Measurements from ENCODE around the gene PUS10.

Gene PUS10

GRCh38 chr2:60979231-60979630 lies 38.8 kb downstream of the PUS10 start:
- no peak overlapping the region for H3K4me2 ChIP-seq (ENCODE audit: insufficient read depth, low read length)
- no peak overlapping the region for H2AFZ ChIP-seq (ENCODE audit: low read depth, low read length)
- H3K79me2 ChIP-seq (ENCODE audit: insufficient read depth, low read length) = no peaks in the 10 kb centered on the region
- no peak overlapping the region for H3K4me3 ChIP-seq (ENCODE audit: low read depth in 1 of 2, low read length in 2 of 2)
- no peaks in the 10 kb centered on the region for H3K9me3 ChIP-seq (ENCODE audit: insufficient read depth, low read length, severe bottlenecking)
- no peaks in the 10 kb centered on the region for H4K20me1 ChIP-seq (ENCODE audit: insufficient read depth, low read length)
- H3K36me3 ChIP-seq (ENCODE audit: insufficient read depth, low read length) = no peaks in the 10 kb centered on the region
- DNase-seq (no peak), ATAC-seq (ENCODE audit: insufficient read depth, low read depth) (no peak)
- H3K27ac ChIP-seq (ENCODE audit: low read length) = no peak overlapping the region
- no peak overlapping the region for H3K9ac ChIP-seq (ENCODE audit: low read depth, low read length)
- H3K4me1 ChIP-seq (ENCODE audit: insufficient read depth, low read length) = no peaks in the 10 kb centered on the region
- TF ChIP-seq, protein P1, sequence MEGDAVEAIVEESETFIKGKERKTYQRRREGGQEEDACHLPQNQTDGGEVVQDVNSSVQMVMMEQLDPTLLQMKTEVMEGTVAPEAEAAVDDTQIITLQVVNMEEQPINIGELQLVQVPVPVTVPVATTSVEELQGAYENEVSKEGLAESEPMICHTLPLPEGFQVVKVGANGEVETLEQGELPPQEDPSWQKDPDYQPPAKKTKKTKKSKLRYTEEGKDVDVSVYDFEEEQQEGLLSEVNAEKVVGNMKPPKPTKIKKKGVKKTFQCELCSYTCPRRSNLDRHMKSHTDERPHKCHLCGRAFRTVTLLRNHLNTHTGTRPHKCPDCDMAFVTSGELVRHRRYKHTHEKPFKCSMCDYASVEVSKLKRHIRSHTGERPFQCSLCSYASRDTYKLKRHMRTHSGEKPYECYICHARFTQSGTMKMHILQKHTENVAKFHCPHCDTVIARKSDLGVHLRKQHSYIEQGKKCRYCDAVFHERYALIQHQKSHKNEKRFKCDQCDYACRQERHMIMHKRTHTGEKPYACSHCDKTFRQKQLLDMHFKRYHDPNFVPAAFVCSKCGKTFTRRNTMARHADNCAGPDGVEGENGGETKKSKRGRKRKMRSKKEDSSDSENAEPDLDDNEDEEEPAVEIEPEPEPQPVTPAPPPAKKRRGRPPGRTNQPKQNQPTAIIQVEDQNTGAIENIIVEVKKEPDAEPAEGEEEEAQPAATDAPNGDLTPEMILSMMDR (IDR thresholded peaks at IDR 0.05; ENCODE audit: borderline replicate concordance, extremely low read depth, low read length, poor library complexity, severe bottlenecking) = no peak
- no peak for TF ChIP-seq EZH2 (IDR thresholded peaks at IDR 0.05; ENCODE audit: borderline replicate concordance, low read depth, low read length, severe bottlenecking)
- H3K27me3 ChIP-seq (ENCODE audit: insufficient read depth, low read length, poor library complexity) = no peaks in the 10 kb centered on the region

GRCh38 chr2:60977562-60977895 lies 40.5 kb downstream of the PUS10 start:
- no peaks in the 10 kb centered on the region for H3K4me1 ChIP-seq (ENCODE audit: insufficient read depth, low read length)

DNA sequence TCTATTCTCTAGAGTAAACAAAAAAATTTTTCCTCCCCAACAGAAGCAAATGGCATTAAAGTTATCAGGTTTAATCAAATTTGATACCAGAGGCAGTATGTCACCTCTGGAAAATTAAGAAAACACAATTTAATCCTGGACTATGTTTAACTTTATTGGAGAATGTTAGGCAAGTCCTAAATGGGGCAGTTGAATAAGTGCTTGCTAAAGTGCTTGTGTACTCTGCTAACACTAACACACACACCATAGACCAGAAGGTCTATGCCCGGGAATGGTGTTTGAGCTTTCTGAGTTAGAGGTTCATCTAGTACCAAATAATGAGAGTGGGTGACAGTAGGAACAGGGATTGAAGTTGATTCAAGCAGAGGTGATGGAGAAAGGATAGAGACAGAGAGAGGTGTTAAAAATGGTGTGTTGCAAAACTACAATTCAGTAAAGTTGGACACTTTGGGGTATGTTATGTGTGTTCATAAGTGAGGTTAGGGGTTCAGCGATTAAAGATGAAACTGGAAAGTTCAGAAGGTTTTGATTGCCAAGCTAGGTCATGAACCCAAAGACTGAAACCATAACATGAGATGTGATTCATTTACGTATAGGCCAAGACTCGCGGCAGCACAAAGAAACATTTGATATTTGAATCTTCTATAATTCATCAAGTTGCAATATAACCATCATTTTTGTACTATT lies 41.0 kb downstream of the PUS10 start:
- Histone ChIP-seq H4K20me1 (ENCODE audit: insufficient read depth, low read length) (no peaks in the 10 kb centered on the region), H3K4me1 (ENCODE audit: insufficient read depth, low read length) (no peaks in the 10 kb centered on the region), H3K4me2 (ENCODE audit: insufficient read depth, low read length) (no peak overlapping the region), H3K4me3 (ENCODE audit: low read depth in 1 of 2, low read length in 2 of 2) (no peak overlapping the region), H3K36me3 (ENCODE audit: insufficient read depth, low read length) (no peaks in the 10 kb centered on the region), H3K27me3 (ENCODE audit: insufficient read depth, low read length, poor library complexity) (no peaks in the 10 kb centered on the region), H3K9me3 (ENCODE audit: insufficient read depth, low read length, severe bottlenecking) (no peaks in the 10 kb centered on the region), H3K27ac (ENCODE audit: low read length) (no peak overlapping the region), H3K9ac (ENCODE audit: low read depth, low read length) (no peak overlapping the region), H3K79me2 (ENCODE audit: insufficient read depth, low read length) (no peaks in the 10 kb centered on the region), H2AFZ (ENCODE audit: low read depth, low read length) (no peak overlapping the region)
- no peak for ATAC-seq (ENCODE audit: insufficient read depth, low read depth)
- TF ChIP-seq, protein P1 (IDR thresholded peaks at IDR 0.05; ENCODE audit: borderline replicate concordance, extremely low read depth, low read length, poor library complexity, severe bottlenecking) = no peak
- TF ChIP-seq EZH2 (IDR thresholded peaks at IDR 0.05; ENCODE audit: borderline replicate concordance, low read depth, low read length, severe bottlenecking) = no peak
- no peak for DNase-seq

More at GRCh38 chr2:60977562-60977895, 40.5 kb downstream of the PUS10 start:
- no peak for DNase-seq
- Histone ChIP-seq H3K79me2 (ENCODE audit: insufficient read depth, low read length) (no peaks in the 10 kb centered on the region), H3K9me3 (ENCODE audit: insufficient read depth, low read length, severe bottlenecking) (no peaks in the 10 kb centered on the region), H3K36me3 (ENCODE audit: insufficient read depth, low read length) (no peaks in the 10 kb centered on the region), H2AFZ (ENCODE audit: low read depth, low read length) (no peak overlapping the region), H3K9ac (ENCODE audit: low read depth, low read length) (no peak overlapping the region), H3K4me3 (ENCODE audit: low read depth in 1 of 2, low read length in 2 of 2) (no peak overlapping the region), H3K4me2 (ENCODE audit: insufficient read depth, low read length) (no peak overlapping the region), H4K20me1 (ENCODE audit: insufficient read depth, low read length) (no peaks in the 10 kb centered on the region), H3K27ac (ENCODE audit: low read length) (no peak overlapping the region), H3K27me3 (ENCODE audit: insufficient read depth, low read length, poor library complexity) (no peaks in the 10 kb centered on the region)
- TF ChIP-seq, protein P1 (IDR thresholded peaks at IDR 0.05; ENCODE audit: borderline replicate concordance, extremely low read depth, low read length, poor library complexity, severe bottlenecking) = no peak
- TF ChIP-seq EZH2 (IDR thresholded peaks at IDR 0.05; ENCODE audit: borderline replicate concordance, low read depth, low read length, severe bottlenecking) = no peak
- ATAC-seq (ENCODE audit: insufficient read depth, low read depth) = no peak

Measured in DND-41 (cell line).